ENCODE data around the gene ESYT2. TPM values are rescaled to one million over a fixed set of nuclear protein-coding genes. Genes with fewer than 3 reads are reported as not detected.

The ESYT2 gene
- polyA plus RNA-seq, 1 of the 3 experiments (the other 2 are of a cell fraction): 34.2 TPM

GRCh38 chr7:158831738-158832091 lies 2.4 kb upstream of the ESYT2 start:
- peaks cover 7% of the 10 kb centered on the region for H4K20me1 ChIP-seq (ENCODE audit: insufficient read depth)
- no peaks in the 10 kb centered on the region for H3K27me3 ChIP-seq (ENCODE audit: insufficient read depth)
- peaks cover 6% of the 10 kb centered on the region for H3F3A ChIP-seq (replicated peaks; ENCODE audit: insufficient read depth)
- no peak overlapping the region for H3K9ac ChIP-seq
- DNase-seq: no peak
- POLR2A ChIA-PET: interaction anchor here (0.6 kb wide), 1 partner anchor 38 kb away, joined by 3 read pairs; no protein-coding TSS in a partner anchor
- no peak for TF ChIP-seq NFIC (IDR thresholded peaks at IDR 0.05; ENCODE audit: borderline replicate concordance)
- TF ChIP-seq GATA2 (CRISPR knock-in tag; IDR thresholded peaks at IDR 0.05): no peak
- no peak for TF ChIP-seq EZH2phosphoT487 (IDR thresholded peaks at IDR 0.05; ENCODE audit: borderline replicate concordance, low read depth)
- WGBS (ENCODE audit: low lambda C conversion rate): 86% methylated on average over 6 of the region's 6 CpGs
- no peaks in the 10 kb centered on the region for H3K9me2 ChIP-seq
- CTCF ChIA-PET: interaction anchor here (1.1 to 1.4 kb wide), 3 partner anchors 13 to 168 kb away, joined by 3 to 4 read pairs (median 4); no protein-coding TSS in a partner anchor
- H3K4me1 ChIP-seq (ENCODE audit: control insufficient read depth in 1 of 2, insufficient read depth in 2 of 2, low read depth in 1 of 2, low read length in 1 of 2): peaks cover 5 to 7% of the 10 kb centered on the region in 2 experiments; a peak in 2 of 4 replicates
- peaks cover 19% of the 10 kb centered on the region for H3K79me2 ChIP-seq (ENCODE audit: insufficient read depth)
- peaks cover 0 to under 1% of the 10 kb centered on the region in 2 experiments for H3K36me3 ChIP-seq (replicated peaks in 1 of 2; ENCODE audit: control insufficient read depth in 1 of 2, insufficient read depth in 2 of 2, low read length in 1 of 2)
- no peak overlapping the region for H3K4me2 ChIP-seq
- H2AFZ ChIP-seq (ENCODE audit: low read depth): no peak overlapping the region
- no peaks in the 10 kb centered on the region for H3K9me3 ChIP-seq
- no peak overlapping the region for H3K27ac ChIP-seq (ENCODE audit: low read depth in 2 of 2, low read length in 1 of 2)
- H3K4me3 ChIP-seq (ENCODE audit: low read depth in 2 of 2, low read length in 1 of 2): no peak overlapping the region

- Histone ChIP-seq H4K20me1 (ENCODE audit: insufficient read depth) (peaks cover 7% of the 10 kb centered on the region), H3K27ac (ENCODE audit: low read depth in 2 of 2, low read length in 1 of 2) (peak overlapping the region; percentile 85 to 97), H3F3A (replicated peaks; ENCODE audit: insufficient read depth) (peaks cover 6% of the 10 kb centered on the region), H3K36me3 (replicated peaks in 1 of 2; ENCODE audit: control insufficient read depth in 1 of 2, insufficient read depth in 2 of 2, low read length in 1 of 2) (peaks cover 0 to 10% of the 10 kb centered on the region in 2 experiments), H3K4me1 (ENCODE audit: control insufficient read depth in 1 of 2, insufficient read depth in 2 of 2, low read depth in 1 of 2, low read length in 1 of 2) (peaks cover 5 to 7% of the 10 kb centered on the region in 2 experiments; a peak in 2 of 4 replicates), H3K9ac (peak overlapping the region; percentile 96), H3K9me3 (no peaks in the 10 kb centered on the region), H3K4me3 (ENCODE audit: low read depth in 2 of 2, low read length in 1 of 2) (peak overlapping the region; percentile 78 to 89), H3K27me3 (ENCODE audit: insufficient read depth) (no peaks in the 10 kb centered on the region), H3K9me2 (no peaks in the 10 kb centered on the region), H2AFZ (ENCODE audit: low read depth) (peak overlapping the region; percentile 87), H3K79me2 (ENCODE audit: insufficient read depth) (peaks cover 33% of the 10 kb centered on the region), H3K4me2 (peak overlapping the region; percentile 92)
- POLR2A ChIA-PET: interaction anchor here (0.5 to 0.7 kb wide), 3 partner anchors 41 to 299 kb away, joined by 3 read pairs; no protein-coding TSS in a partner anchor
- WGBS (ENCODE audit: low lambda C conversion rate): 19% methylated on average over 13 of the region's 14 CpGs
- no peak for DNase-seq
- CTCF ChIA-PET: interaction anchor here (0.7 to 2.1 kb wide), 5 partner anchors 10 to 200 kb away, joined by 3 to 5 read pairs (median 4); no protein-coding TSS in a partner anchor
- TF ChIP-seq RXRA (IDR thresholded peaks at IDR 0.05; ENCODE audit: borderline replicate concordance, low read depth) (no peak), USF1 (IDR thresholded peaks at IDR 0.05; ENCODE audit: borderline replicate concordance, low read depth) (no peak), RAD21 (IDR thresholded peaks at IDR 0.05; ENCODE audit: low read length) (no peak), MXI1 (IDR thresholded peaks at IDR 0.05; ENCODE audit: low read depth, low read length) (no peak), ZBTB33 (IDR thresholded peaks at IDR 0.05; ENCODE audit: borderline replicate concordance, low read depth) (no peak), FOXJ3 (CRISPR knock-in tag; IDR thresholded peaks at IDR 0.05) (no peak), POLR2AphosphoS5 (IDR thresholded peaks at IDR 0.05; ENCODE audit: low read depth, low read length) (no peak), EP300 (IDR thresholded peaks at IDR 0.05; ENCODE audit: borderline replicate concordance in 1 of 2, low read depth in 1 of 2, low read length in 1 of 2) (no peak), REST (IDR thresholded peaks at IDR 0.05; ENCODE audit: low read depth, low read length) (no peak), RCOR1 (IDR thresholded peaks at IDR 0.05; ENCODE audit: low read length) (no peak), TEAD4 (IDR thresholded peaks at IDR 0.05; ENCODE audit: borderline replicate concordance, insufficient read depth) (no peak), MEF2A (IDR thresholded peaks at IDR 0.05; ENCODE audit: borderline replicate concordance, low read depth) (no peak), PBX3 (IDR thresholded peaks at IDR 0.05) (no peak), SMC3 (IDR thresholded peaks at IDR 0.05; ENCODE audit: low read depth, low read length) (no peak), GABPA (IDR thresholded peaks at IDR 0.05; ENCODE audit: low read depth) (no peak), TCF12 (IDR thresholded peaks at IDR 0.05) (no peak), ELF1 (IDR thresholded peaks at IDR 0.05) (no peak), SIN3A (IDR thresholded peaks at IDR 0.05; ENCODE audit: borderline replicate concordance, low read depth, low read length) (no peak), GATA2 (CRISPR knock-in tag; IDR thresholded peaks at IDR 0.05) (no peak)
These were observed 958 bp upstream of the ESYT2 start for GRCh38 chr7:158830211-158830723.

Data from SK-N-SH (cell line).